GM12878 (cell line): ENCODE data around the gene RBPJ. TPM values are rescaled to one million over a fixed set of nuclear protein-coding genes. Genes with fewer than 3 reads are reported as not detected.

Source experiments
- ATAC-seq: fragments of 200-7000 bp; cut with Tn5 transposase; 3 replicates; pipeline ENCODE4 v1.9.1; 2020; ENCODE audit warnings: mild to moderate bottlenecking, moderate library complexity
- BruUV-seq: library from RNA; stranded (reverse); fragments of 400-500 nt; replicated peaks from 2 replicates; lab custom pipeline; 2021; lab: Mats Ljungman, UMichigan
- CTCF ChIA-PET: fragments of 300-600 bp; sonication (Branson Sonifier 250); formaldehyde crosslinking; extraction: SDS; loops from one replicate; lab custom pipeline; 2021; ENCODE audit warnings: inconsistent platforms; lab: Yijun Ruan, JAX
- POLR2A ChIA-PET: fragments of 350-600 bp; formaldehyde crosslinking; extraction: SDS; loops from one replicate; lab custom pipeline; 2021; ENCODE audit warnings: inconsistent platforms; lab: Charles Lee
- RAD21 ChIA-PET: fragments of 300-600 bp; sonication (Branson Sonifier 250); formaldehyde crosslinking; loops from one replicate; lab custom pipeline; 2023; ENCODE audit warnings: antibody characterized with exemption; ENCODE audit not compliant: unreplicated experiment; lab: Charles Lee
- SMC1A ChIA-PET: fragments of 300-600 bp; sonication (Branson Sonifier 250); formaldehyde crosslinking; loops from one replicate; lab custom pipeline; 2023; ENCODE audit not compliant: unreplicated experiment, uncharacterized antibody; lab: Charles Lee
- DNase-seq: peaks from one replicate; pipeline ENCODE4 v3.0.0-alpha.2; 2011; ENCODE audit warnings: low read depth, low spot score
- FAIRE-seq: peaks from 3 replicates; lab custom pipeline; 2011; peaks lifted over from hg19 to GRCh38; lab: Jason Lieb, UNC
- H2AFZ ChIP-seq: 2 replicates; pipeline ENCODE4 v1.6.0; 2011; ENCODE audit warnings: low read depth, low read length, control low read depth; ENCODE audit not compliant: control insufficient read depth
- H3K27ac ChIP-seq: 2 replicates; pipeline ENCODE4 v1.5.1; 2011; ENCODE audit warnings: control low read depth; ENCODE audit not compliant: control insufficient read depth, insufficient read depth
- H3K27me3 ChIP-seq, 2 experiments: replicated peaks in 1 of 2; 2 replicates each; pipeline versions ENCODE4 v1.6.0 to v1.6.1; 2011; ENCODE audit warnings: low read length in 1 of 2; ENCODE audit not compliant: control insufficient read depth in 2 of 2, insufficient read depth in 2 of 2
- H3K36me3 ChIP-seq, 2 experiments: 2 replicates each; pipeline ENCODE4 v1.5.1; 2011; ENCODE audit warnings: low read length in 1 of 2; ENCODE audit not compliant: control insufficient read depth in 2 of 2, insufficient read depth in 2 of 2
- H3K4me1 ChIP-seq: 2 replicates; pipeline ENCODE4 v1.6.1; 2011; ENCODE audit warnings: mild to moderate bottlenecking, low read length, moderate library complexity, mixed read lengths; ENCODE audit not compliant: control insufficient read depth, insufficient read depth
- H3K4me2 ChIP-seq: 2 replicates; pipeline ENCODE4 v1.6.0; 2011; ENCODE audit warnings: control low read depth; ENCODE audit not compliant: control insufficient read depth, insufficient read depth
- H3K4me3 ChIP-seq: fragments of 200-600 bp; sonication (generic); 2 replicates; pipeline ENCODE4 v1.5.1; 2016
- H3K79me2 ChIP-seq: 2 replicates; pipeline ENCODE4 v1.6.0; 2011; ENCODE audit warnings: low read length; ENCODE audit not compliant: control insufficient read depth, insufficient read depth
- H3K9ac ChIP-seq: 2 replicates; pipeline ENCODE4 v1.8.0; 2011; ENCODE audit warnings: low read length, control low read depth, mixed read lengths; ENCODE audit not compliant: control insufficient read depth, insufficient read depth
- H3K9me3 ChIP-seq: replicated peaks from 3 replicates; pipeline ENCODE4 v1.5.1; 2011; ENCODE audit warnings: mild to moderate bottlenecking, low read length; ENCODE audit not compliant: control insufficient read depth, insufficient read depth
- H4K20me1 ChIP-seq: 2 replicates; pipeline ENCODE4 v1.6.0; 2011; ENCODE audit not compliant: control insufficient read depth, insufficient read depth
- ATF7 ChIP-seq: fragments of 450-650 bp; IDR thresholded peaks from 2 replicates; pipeline ENCODE4 v1.6.1; 2016; ENCODE audit warnings: low read depth, mild to moderate bottlenecking
- CBX5 ChIP-seq: sonication (generic); IDR thresholded peaks from 2 replicates; pipeline ENCODE4 v1.6.1; 2016; ENCODE audit warnings: low read depth, moderate library complexity, mild to moderate bottlenecking, inconsistent platforms
- KLF5 ChIP-seq: fragments of 450-650 bp; IDR thresholded peaks from 2 replicates; pipeline ENCODE4 v1.6.1; 2014; ENCODE audit warnings: mild to moderate bottlenecking; ENCODE audit not compliant: partially characterized antibody
- MEF2A ChIP-seq: IDR thresholded peaks from 2 replicates; pipeline ENCODE4 v1.6.1; 2011; ENCODE audit warnings: low read depth, mild to moderate bottlenecking, low read length, moderate library complexity; ENCODE audit not compliant: insufficient read depth
- MTA2 ChIP-seq: fragments of 450-650 bp; IDR thresholded peaks from 2 replicates; pipeline ENCODE4 v1.6.1; 2016; ENCODE audit warnings: low read depth, mild to moderate bottlenecking, moderate library complexity
- NFIC ChIP-seq: IDR thresholded peaks from 2 replicates; pipeline ENCODE4 v1.6.1; 2012; ENCODE audit warnings: low read depth, mild to moderate bottlenecking, inconsistent platforms, low read length, moderate library complexity
- NFYA ChIP-seq: IDR thresholded peaks from 2 replicates; pipeline ENCODE4 v1.6.1; 2011; ENCODE audit warnings: low read depth, mild to moderate bottlenecking, low read length, improper control_type of control experiment, borderline replicate concordance
- RB1 ChIP-seq: fragments of 450-650 bp; formaldehyde crosslinking; IDR thresholded peaks from 2 replicates; pipeline ENCODE4 v1.6.1; 2017; ENCODE audit warnings: mild to moderate bottlenecking, borderline replicate concordance
- ZNF384 ChIP-seq: IDR thresholded peaks from 2 replicates; pipeline ENCODE4 v1.6.1; 2012; ENCODE audit warnings: low read depth, mild to moderate bottlenecking, low read length, improper control_type of control experiment, borderline replicate concordance
- WGBS: methylation state at CpG from one replicate; pipeline ENCODE4 v1.1.6; 2016; ENCODE audit warnings: low lambda C conversion rate; ENCODE audit not compliant: insufficient replicate concordance, insufficient coverage; ENCODE audit errors: missing lambda C conversion rate; 5-methylcytosine and 5-hydroxymethylcytosine counted together
- in situ Hi-C: fragments of 300-500 bp; cut with MboI; formaldehyde crosslinking; loops from 9 replicates; pipeline ENCODE4 v1.14.3; 2018; ENCODE audit warnings: mixed read lengths
- intact Hi-C: fragments of 100-400 bp; cut with micrococcal nuclease; formaldehyde crosslinking; loops from one replicate; pipeline ENCODE4 v1.14.2; 2022; ENCODE audit not compliant: unreplicated experiment
- polyA plus RNA-seq, 11 experiments: library from polyadenylated mRNA; depleted of rRNA in 4 of 11; unstranded in 6 of 11; stranded (reverse) in 5 of 11; fragments of >200 nt; fragmentation: Nextera tagmentation in 4 of 11; fragmentation: Illumina TruSeq in 1 of 11; extraction: Ambion mirVana in 4 of 11; extraction: Trizol in 1 of 11; gene quantifications; 1 replicate in 1 of 11; 2 replicates in 10 of 11; pipeline versions ENCODE4 v1.2.1 to v1.2.3, GENCODE V29; 2011 to 2016; ENCODE audit warnings: inconsistent platforms in 2 of 11, missing spikeins in 2 of 11, low read depth in 1 of 11
- total RNA-seq, 4 experiments: library from RNA; depleted of rRNA in 3 of 4; stranded (reverse); fragments of >200 nt in 3 of 4; fragmentation: Illumina TruSeq in 1 of 4; extraction: Trizol in 1 of 4; gene quantifications; 2 replicates each; pipeline versions ENCODE4 v1.2.1 to v1.2.3, GENCODE V29; 2013 to 2021
- TF ChIP-seq, protein P1 (sequence below): fragments of 450-650 bp; IDR thresholded peaks from 2 replicates; pipeline ENCODE4 v1.6.1; 2016; ENCODE audit warnings: mild to moderate bottlenecking
- TF ChIP-seq, protein P2 (sequence below): fragments of 450-650 bp; IDR thresholded peaks from 2 replicates; pipeline ENCODE4 v1.6.1; 2017; ENCODE audit warnings: low read depth, mild to moderate bottlenecking, moderate library complexity

Gene RBPJ
- total and polyA plus RNA-seq, 10 of the 15 experiments (the other 5 are each of a cell fraction or from before 2014, with no cell fraction given): 24.5 to 87.6 (median 41.6) TPM

DNA sequence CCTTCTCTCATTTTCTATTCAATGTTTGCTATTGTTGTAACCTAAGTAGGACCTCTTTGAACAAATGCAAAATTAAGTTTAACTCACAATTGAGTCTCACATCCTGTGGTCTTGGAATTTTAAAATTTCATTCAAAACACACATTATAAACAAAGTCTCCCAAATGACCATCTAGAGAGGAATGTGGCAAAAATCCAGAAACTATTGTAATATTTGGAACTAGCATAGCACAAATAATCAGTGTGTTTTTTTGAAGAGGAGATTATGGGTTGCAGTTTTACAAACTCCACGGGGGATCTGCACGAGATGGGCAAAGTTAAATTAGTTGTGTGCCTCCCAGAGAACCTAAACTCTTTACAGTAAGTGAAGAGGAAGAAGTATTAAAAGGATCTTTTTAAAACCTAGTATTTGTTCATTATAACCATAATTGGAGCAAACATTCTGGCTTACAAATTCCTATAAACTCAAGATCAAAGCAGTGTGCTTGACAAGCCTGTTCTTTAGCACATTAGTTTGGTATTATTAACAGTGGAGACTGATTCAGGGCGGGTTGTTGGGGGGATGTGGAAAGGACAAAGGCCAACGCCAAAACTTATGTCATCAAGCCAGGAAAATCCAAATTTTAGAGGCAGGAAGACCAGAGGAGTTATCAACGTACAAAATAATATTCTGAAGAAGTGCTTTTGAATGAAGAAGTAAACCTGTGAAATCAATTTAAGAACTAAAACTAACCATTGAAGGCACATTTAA, 22.4 kb upstream of the RBPJ start (continued):
- TF ChIP-seq MTA2 (no peak), RB1 (no peak), KLF5 (no peak)

DNA sequence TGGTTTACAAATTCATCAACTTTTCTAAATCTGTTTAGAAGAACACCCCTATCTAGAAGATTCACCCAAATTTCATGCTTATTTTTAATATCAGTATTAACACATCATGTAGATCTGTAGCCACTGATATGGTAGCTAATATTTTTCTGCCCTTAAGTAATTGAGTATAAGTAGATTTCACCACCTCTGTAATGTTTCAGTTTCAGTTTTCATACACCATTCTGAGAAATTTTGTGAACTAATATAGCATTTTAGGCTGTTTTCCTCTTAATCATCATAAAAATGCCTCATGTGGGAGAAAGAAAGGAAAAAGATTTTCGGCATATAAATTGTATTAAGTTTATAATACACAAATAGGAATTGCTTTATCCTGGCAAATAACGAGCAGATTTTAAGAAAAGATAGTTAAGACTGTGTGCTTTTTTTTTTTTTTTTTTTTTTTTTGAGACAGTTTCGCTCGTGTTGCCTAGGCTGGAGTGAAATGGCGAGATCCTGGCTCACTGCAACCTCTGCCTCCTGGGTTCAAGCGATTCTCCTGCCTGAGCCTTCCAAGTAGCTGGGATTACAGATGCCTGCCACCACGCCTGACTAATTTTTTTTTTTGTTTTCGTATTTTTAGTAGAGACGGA, 21.4 kb upstream of the RBPJ start:
- BruUV-seq: no TSS peak
- 30% methylated on average over 5 of the region's 9 CpGs for WGBS
- FAIRE-seq: no peak
- Histone ChIP-seq H3K4me3 (no peak overlapping the region), H3K9ac (no peak overlapping the region), H3K79me2 (no peaks in the 10 kb centered on the region), H3K9me3 (no peaks in the 10 kb centered on the region; the same call in 2 of the 3 replicates), H3K36me3 (no peaks in the 10 kb centered on the region), H3K27ac (no peak overlapping the region; the same call in 1 of the 2 replicates), H3K4me2 (peak overlapping the region; percentile 61; the same call in 1 of the 2 replicates), H3K4me1 (peaks cover 7% of the 10 kb centered on the region; the same call in 1 of the 2 replicates), H4K20me1 (no peaks in the 10 kb centered on the region), H2AFZ (peak overlapping the region; percentile 35), H3K27me3 (no peaks in the 10 kb centered on the region)
- DNase-seq: no peak
- intact Hi-C loops: no loop called here
- TF ChIP-seq MEF2A: 0 out of 2 replicates have a peak, but pooled peaks have one; percentile 15
- peak; percentile 38; the same call in 1 of the 2 replicates for TF ChIP-seq NFIC
- TF ChIP-seq, protein P1, sequence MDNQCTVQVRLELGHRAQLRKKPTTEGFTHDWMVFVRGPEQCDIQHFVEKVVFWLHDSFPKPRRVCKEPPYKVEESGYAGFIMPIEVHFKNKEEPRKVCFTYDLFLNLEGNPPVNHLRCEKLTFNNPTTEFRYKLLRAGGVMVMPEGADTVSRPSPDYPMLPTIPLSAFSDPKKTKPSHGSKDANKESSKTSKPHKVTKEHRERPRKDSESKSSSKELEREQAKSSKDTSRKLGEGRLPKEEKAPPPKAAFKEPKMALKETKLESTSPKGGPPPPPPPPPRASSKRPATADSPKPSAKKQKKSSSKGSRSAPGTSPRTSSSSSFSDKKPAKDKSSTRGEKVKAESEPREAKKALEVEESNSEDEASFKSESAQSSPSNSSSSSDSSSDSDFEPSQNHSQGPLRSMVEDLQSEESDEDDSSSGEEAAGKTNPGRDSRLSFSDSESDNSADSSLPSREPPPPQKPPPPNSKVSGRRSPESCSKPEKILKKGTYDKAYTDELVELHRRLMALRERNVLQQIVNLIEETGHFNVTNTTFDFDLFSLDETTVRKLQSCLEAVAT: peak; percentile 76
- peak; percentile 20; the same call in 1 of the 2 replicates for TF ChIP-seq ATF7
- TF ChIP-seq CBX5: no peak
- TF ChIP-seq, protein P2, sequence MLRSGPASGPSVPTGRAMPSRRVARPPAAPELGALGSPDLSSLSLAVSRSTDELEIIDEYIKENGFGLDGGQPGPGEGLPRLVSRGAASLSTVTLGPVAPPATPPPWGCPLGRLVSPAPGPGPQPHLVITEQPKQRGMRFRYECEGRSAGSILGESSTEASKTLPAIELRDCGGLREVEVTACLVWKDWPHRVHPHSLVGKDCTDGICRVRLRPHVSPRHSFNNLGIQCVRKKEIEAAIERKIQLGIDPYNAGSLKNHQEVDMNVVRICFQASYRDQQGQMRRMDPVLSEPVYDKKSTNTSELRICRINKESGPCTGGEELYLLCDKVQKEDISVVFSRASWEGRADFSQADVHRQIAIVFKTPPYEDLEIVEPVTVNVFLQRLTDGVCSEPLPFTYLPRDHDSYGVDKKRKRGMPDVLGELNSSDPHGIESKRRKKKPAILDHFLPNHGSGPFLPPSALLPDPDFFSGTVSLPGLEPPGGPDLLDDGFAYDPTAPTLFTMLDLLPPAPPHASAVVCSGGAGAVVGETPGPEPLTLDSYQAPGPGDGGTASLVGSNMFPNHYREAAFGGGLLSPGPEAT: peak; percentile 74
- no peak for TF ChIP-seq NFYA
- peak; percentile 74 for TF ChIP-seq ZNF384
- in situ Hi-C loops: no loop called here
- ChIA-PET RAD21 (interaction anchor here (0.6 to 1.6 kb wide), 6 partner anchors 9 to 849 kb away, joined by 3 to 7 read pairs (median 3); no protein-coding TSS in a partner anchor), POLR2A (interaction anchor here (0.7 to 2.0 kb wide), 3 partner anchors 20 to 102 kb away, joined by 3 to 10 read pairs (median 5); no protein-coding TSS in a partner anchor), CTCF (interaction anchor here (0.6 to 1.2 kb wide), 3 partner anchors 31 to 311 kb away, joined by 3 to 4 read pairs (median 3); no protein-coding TSS in a partner anchor), SMC1A (interaction anchor here (0.6 to 1.8 kb wide), 7 partner anchors 9 to 223 kb away, joined by 3 to 6 read pairs (median 4); no protein-coding TSS in a partner anchor)
- peak; percentile 92 for ATAC-seq
